H1 (cell line): Measurements from ENCODE around the gene KIAA1328. TPM values are rescaled to one million over a fixed set of nuclear protein-coding genes. Genes with fewer than 3 reads are reported as not detected.

Experiments
- CTCF ChIA-PET: fragments of 300-600 bp; sonication (Branson Sonifier 250); formaldehyde crosslinking; loops from one replicate; lab custom pipeline; 2021; ENCODE audit not compliant: partially characterized antibody; lab: Charles Lee
- POLR2A ChIA-PET: fragments of 300-600 bp; sonication (Branson Sonifier 250); formaldehyde crosslinking; loops from one replicate; lab custom pipeline; 2021; ENCODE audit warnings: inconsistent platforms; ENCODE audit not compliant: partially characterized antibody; lab: Charles Lee
- DNase-seq, 2 experiments: peaks; one replicate each; pipeline versions ENCODE4 v3.0.0 to v3.0.0-alpha.2; 2010 to 2022; ENCODE audit warnings: low spot score in 2 of 2, low read depth in 1 of 2, mixed read lengths in 1 of 2
- FAIRE-seq: peaks from 2 replicates; lab custom pipeline; 2011; peaks lifted over from hg19 to GRCh38; lab: Jason Lieb, UNC
- H2AFZ ChIP-seq: 2 replicates; pipeline ENCODE4 v1.8.1; 2012; ENCODE audit warnings: low read length, inconsistent platforms
- H2AK5ac ChIP-seq: 2 replicates; pipeline ENCODE4 v1.6.1; 2013; ENCODE audit warnings: low read depth, low read length
- H2BK120ac ChIP-seq: replicated peaks from 2 replicates; pipeline ENCODE3; 2013; ENCODE audit warnings: low read depth, low read length, inconsistent platforms
- H2BK12ac ChIP-seq: 2 replicates; pipeline ENCODE4 v1.6.1; 2013; ENCODE audit warnings: low read depth, low read length
- H2BK15ac ChIP-seq: 2 replicates; pipeline ENCODE4 v1.6.1; 2013; ENCODE audit warnings: low read length
- H2BK20ac ChIP-seq: 2 replicates; pipeline ENCODE4 v1.6.1; 2013; ENCODE audit warnings: low read length
- H2BK5ac ChIP-seq: 2 replicates; pipeline ENCODE4 v1.6.1; 2013; ENCODE audit warnings: low read depth, low read length
- H3K14ac ChIP-seq: 2 replicates; pipeline ENCODE4 v1.6.1; 2013; ENCODE audit warnings: inconsistent platforms; ENCODE audit not compliant: insufficient read length
- H3K18ac ChIP-seq: 2 replicates; pipeline ENCODE4 v1.6.1; 2013; ENCODE audit warnings: low read length; ENCODE audit errors: extremely low read depth
- H3K23ac ChIP-seq: 2 replicates; pipeline ENCODE4 v1.6.1; 2013; ENCODE audit warnings: inconsistent platforms; ENCODE audit not compliant: insufficient read length
- H3K23me2 ChIP-seq: 2 replicates; pipeline ENCODE4 v1.6.1; 2013; ENCODE audit warnings: low read depth, low read length
- H3K27ac ChIP-seq: 2 replicates; pipeline ENCODE4 v1.6.1; 2011; ENCODE audit warnings: low read depth, low read length, inconsistent platforms
- H3K27me3 ChIP-seq, 4 experiments: replicated peaks in 1 of 4; 1 replicate in 1 of 4; 2 replicates in 3 of 4; pipeline versions ENCODE4 v1.6.1 to v1.8.1; 2011 to 2013; ENCODE audit warnings: low read length in 3 of 4, mild to moderate bottlenecking in 3 of 4, inconsistent platforms in 2 of 4, mixed read lengths in 2 of 4, moderate library complexity in 1 of 4; ENCODE audit not compliant: control insufficient read depth in 3 of 4, insufficient read depth in 3 of 4; ENCODE audit errors: extremely low read depth in 1 of 4
- H3K36me3 ChIP-seq, 4 experiments: 2 replicates each; pipeline versions ENCODE4 v1.6.1 to v1.8.1; 2011 to 2013; ENCODE audit warnings: mild to moderate bottlenecking in 4 of 4, low read length in 3 of 4, moderate library complexity in 2 of 4, control low read depth in 1 of 4, inconsistent platforms in 1 of 4; ENCODE audit not compliant: insufficient read depth in 4 of 4, control insufficient read depth in 2 of 4
- H3K4ac ChIP-seq: replicated peaks from 2 replicates; pipeline ENCODE3; 2013; ENCODE audit warnings: low read length, low read depth, mixed read lengths, inconsistent platforms; ENCODE audit not compliant: insufficient read length
- H3K4me1 ChIP-seq, 4 experiments: replicated peaks in 1 of 4; 1 replicate in 1 of 4; 2 replicates in 3 of 4; pipeline versions ENCODE4 v1.6.1 to v1.8.1; 2011 to 2013; ENCODE audit warnings: low read length in 3 of 4, inconsistent platforms in 2 of 4, mixed read lengths in 1 of 4; ENCODE audit not compliant: insufficient read depth in 4 of 4, control insufficient read depth in 3 of 4
- H3K4me2 ChIP-seq, 2 experiments: 2 replicates each; pipeline versions ENCODE4 v1.6.1 to v1.8.1; 2011 to 2013; ENCODE audit warnings: low read depth in 2 of 2, low read length in 2 of 2, control low read depth in 1 of 2, inconsistent platforms in 1 of 2, mild to moderate bottlenecking in 1 of 2; ENCODE audit not compliant: insufficient read depth in 1 of 2
- H3K4me3 ChIP-seq, 4 experiments: fragments of 200-600, 300-600 bp in 1 of 4; sonication (generic), shearing (Covaris generic), sonication (Bioruptor Twin) in 1 of 4; 2 replicates each; pipeline versions ENCODE4 v1.5.1 to v1.8.1; 2011 to 2016; ENCODE audit warnings: low read length in 4 of 4, low read depth in 3 of 4, control low read depth in 2 of 4, inconsistent platforms in 2 of 4, mild to moderate bottlenecking in 2 of 4, mixed read lengths in 1 of 4, moderate library complexity in 1 of 4; ENCODE audit not compliant: insufficient read depth in 2 of 4; ENCODE audit errors: extremely low read depth in 1 of 4
- H3K56ac ChIP-seq: replicated peaks from 2 replicates; pipeline ENCODE3; 2013; ENCODE audit warnings: low read depth, mild to moderate bottlenecking, mixed read lengths, low read length, inconsistent platforms; ENCODE audit not compliant: insufficient read length
- H3K79me1 ChIP-seq: 2 replicates; pipeline ENCODE4 v1.6.1; 2013; ENCODE audit warnings: low read depth, low read length, control low read depth
- H3K79me2 ChIP-seq, 2 experiments: 2 replicates each; pipeline versions ENCODE4 v1.6.1 to v1.8.1; 2012 to 2013; ENCODE audit warnings: low read length in 2 of 2, mild to moderate bottlenecking in 2 of 2, inconsistent platforms in 1 of 2; ENCODE audit not compliant: insufficient read depth in 2 of 2, control insufficient read depth in 1 of 2
- H3K9ac ChIP-seq, 4 experiments: replicated peaks in 1 of 4; 1 replicate in 1 of 4; 2 replicates in 3 of 4; pipeline versions ENCODE4 v1.6.1 to v1.8.1; 2011 to 2013; ENCODE audit warnings: low read depth in 3 of 4, low read length in 3 of 4, control low read depth in 2 of 4, mild to moderate bottlenecking in 2 of 4, moderate library complexity in 2 of 4, inconsistent platforms in 1 of 4; ENCODE audit errors: extremely low read depth in 1 of 4
- H3K9me3 ChIP-seq, 2 experiments: 2 replicates each; pipeline versions ENCODE4 v1.6.1 to v1.8.1; 2012 to 2013; ENCODE audit warnings: mild to moderate bottlenecking in 2 of 2, moderate library complexity in 2 of 2, control low read depth in 1 of 2, inconsistent platforms in 1 of 2, low read depth in 1 of 2, low read length in 1 of 2, mixed read lengths in 1 of 2; ENCODE audit not compliant: insufficient read depth in 2 of 2
- H4K20me1 ChIP-seq, 2 experiments: replicated peaks in 1 of 2; 2 replicates each; pipeline versions ENCODE3 to v1.8.1; 2011 to 2013; ENCODE audit warnings: inconsistent platforms in 2 of 2, low read length in 2 of 2, mild to moderate bottlenecking in 1 of 2; ENCODE audit not compliant: insufficient read depth in 2 of 2, control insufficient read depth in 1 of 2
- H4K5ac ChIP-seq: 2 replicates; pipeline ENCODE4 v1.6.1; 2013; ENCODE audit warnings: low read length, low read depth, mixed read lengths, inconsistent platforms; ENCODE audit not compliant: insufficient read length
- H4K8ac ChIP-seq: 2 replicates; pipeline ENCODE4 v1.8.0; 2013; ENCODE audit warnings: mild to moderate bottlenecking, moderate library complexity, low read length, inconsistent platforms; ENCODE audit not compliant: insufficient read depth; ENCODE audit errors: extremely low read depth
- H4K91ac ChIP-seq: replicated peaks from 2 replicates; pipeline ENCODE3; 2013; ENCODE audit warnings: low read length, mixed read lengths, inconsistent platforms; ENCODE audit not compliant: insufficient read length
- ASH2L ChIP-seq: fragments of 200-600, 300-600 bp; sonication (generic); IDR thresholded peaks from one replicate; pipeline ENCODE4 v1.7.1; 2017; ENCODE audit warnings: low read length
- BCL11A ChIP-seq, 2 experiments: IDR thresholded peaks; one replicate each; pipeline ENCODE4 v1.6.1; 2011; ENCODE audit warnings: low read depth in 2 of 2, low read length in 2 of 2, mild to moderate bottlenecking in 2 of 2
- GABPA ChIP-seq: IDR thresholded peaks from 2 replicates; pipeline ENCODE4 v1.6.1; 2011; ENCODE audit warnings: mild to moderate bottlenecking, low read length, moderate library complexity, borderline replicate concordance; ENCODE audit not compliant: insufficient read depth
- KDM4A ChIP-seq: IDR thresholded peaks from one replicate; pipeline ENCODE4 v1.7.1; 2012; ENCODE audit warnings: low read depth, mild to moderate bottlenecking, moderate library complexity, low read length, inconsistent platforms; ENCODE audit not compliant: severe bottlenecking
- PHF8 ChIP-seq: fragments of 200-600 bp; sonication (generic); conservative IDR thresholded peaks from 2 replicates; pipeline ENCODE4 v1.7.1; 2012; ENCODE audit warnings: low read depth, mild to moderate bottlenecking, inconsistent platforms, low read length, moderate library complexity
- POLR2A ChIP-seq, 2 experiments: IDR thresholded peaks; 1 replicate in 1 of 2; 2 replicates in 1 of 2; pipeline ENCODE4 v1.6.1; 2011; ENCODE audit warnings: low read depth in 2 of 2, low read length in 2 of 2, mild to moderate bottlenecking in 2 of 2; ENCODE audit errors: control extremely low read depth in 1 of 2
- SP1 ChIP-seq: IDR thresholded peaks from 2 replicates; pipeline ENCODE4 v1.6.1; 2011; ENCODE audit warnings: low read depth, low read length
- SP4 ChIP-seq: IDR thresholded peaks from 2 replicates; pipeline ENCODE4 v1.6.1; 2012; ENCODE audit warnings: low read length, inconsistent platforms
- TAF7 ChIP-seq: optimal IDR thresholded peaks from 2 replicates; pipeline ENCODE3; 2011; ENCODE audit warnings: low read depth, mild to moderate bottlenecking, inconsistent platforms, low read length, moderate library complexity, borderline replicate concordance
- polyA plus RNA-seq, 7 experiments: library from polyadenylated mRNA; depleted of rRNA in 3 of 7; stranded (reverse) in 5 of 7; unstranded in 2 of 7; fragments of >200 nt in 5 of 7; fragments of 200-250 nt in 2 of 7; gene quantifications; 1 replicate in 5 of 7; 2 replicates in 1 of 7; 4 replicates in 1 of 7; pipeline versions ENCODE4 v1.2.1 to v1.2.3, GENCODE V29; 2011 to 2013; ENCODE audit warnings: missing spikeins in 2 of 7, mixed read lengths in 2 of 7
- total RNA-seq: library from RNA; stranded (reverse); fragmentation: NEBNext Ultra II Directional; extraction: Animal tissue kit (Norgen Biotek cat#: 25700); gene quantifications from 2 replicates; pipeline ENCODE4 v1.2.1, GENCODE V29; 2021

Gene KIAA1328
- total and polyA plus RNA-seq, 2 of the 8 experiments (the other 6 are each of a cell fraction or from before 2014, with no cell fraction given): 2.6 to 5.7 TPM

DNA sequence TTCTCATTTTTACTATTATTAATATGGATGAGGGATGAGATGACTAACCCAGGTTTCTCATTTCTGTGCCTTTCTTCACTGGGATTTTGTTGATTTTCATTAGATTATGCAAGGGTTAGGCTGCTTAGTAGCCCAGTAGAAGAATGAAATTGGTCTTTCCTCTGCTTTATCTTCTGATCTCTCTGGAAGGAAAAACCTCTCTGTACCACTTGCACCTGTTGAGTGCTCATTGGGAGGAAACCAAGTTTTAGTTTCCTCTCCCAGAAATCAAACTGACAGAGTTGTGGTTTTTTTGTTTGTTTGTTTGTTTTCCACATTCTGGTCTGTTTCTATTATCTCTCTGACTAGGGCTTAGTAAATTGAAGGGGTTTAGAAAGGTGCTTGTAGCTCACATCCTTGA, 60.8 kb downstream of the KIAA1328 start:
- Histone ChIP-seq H4K5ac (no peak overlapping the region), H2BK15ac (no peak overlapping the region), H3K9ac (no peak overlapping the region), H3K4me2 (no peak overlapping the region), H3K14ac (no peak overlapping the region), H3K18ac (no peak overlapping the region), H2AFZ (no peak overlapping the region), H4K91ac (no peak overlapping the region), H2BK20ac (no peak overlapping the region), H4K20me1 (no peaks in the 10 kb centered on the region), H3K4me1 (peaks cover 0 to 6% (median 0%) of the 10 kb centered on the region in 4 experiments; a peak in 3 of 7 replicates), H3K4ac (no peak overlapping the region), H3K79me1 (no peaks in the 10 kb centered on the region; the same call in 1 of the 2 replicates), H3K36me3 (no peaks in the 10 kb centered on the region), H3K27me3 (no peaks in the 10 kb centered on the region), H4K8ac (no peak overlapping the region), H3K27ac (no peak overlapping the region), H3K23ac (no peak overlapping the region), H3K23me2 (no peaks in the 10 kb centered on the region), H2BK120ac (no peak overlapping the region), H3K79me2 (no peaks in the 10 kb centered on the region), H3K4me3 (no peak overlapping the region), H2AK5ac (no peak overlapping the region), H3K9me3 (no peaks in the 10 kb centered on the region), H2BK12ac (no peak overlapping the region), H3K56ac (no peak overlapping the region), H2BK5ac (no peak overlapping the region)
- no peak for DNase-seq
- TF ChIP-seq ASH2L (no peak), SP1 (no peak), TAF7 (no peak), BCL11A (IDR thresholded peaks at IDR 0.05; ENCODE audit: low read depth in 2 of 2, low read length in 2 of 2) (no peak), GABPA (no peak), POLR2A (IDR thresholded peaks at IDR 0.05; ENCODE audit: control extremely low read depth in 1 of 2, low read depth in 2 of 2, low read length in 2 of 2) (no peak), SP4 (no peak), PHF8 (no peak), KDM4A (no peak)
- ChIA-PET CTCF (interaction anchor here (0.9 to 1.4 kb wide), 2 partner anchors 13 to 53 kb away, joined by 3 read pairs; no protein-coding TSS in a partner anchor), POLR2A (interaction anchor here (0.9 kb wide), 1 partner anchor 61 kb away, joined by 3 read pairs; the partner anchor contains the start of genes KIAA1328 and TPGS2)
- FAIRE-seq: no peak
